Ovary (tissue), 3 donors: ENCODE measurements around the gene RHOD.

Source experiments
- CTCF ChIP-seq, 3 donors: fragments of 450-650 bp in 2 of 3; fragments of 200-600 bp in 1 of 3; IDR thresholded peaks; one replicate each; pipeline versions ENCODE4 v1.5.1 to v1.8.0; 2016 to 2022; ENCODE audit warnings: antibody characterized with exemption in 3 of 3, mild to moderate bottlenecking in 1 of 3
- EP300 ChIP-seq: sonication (generic); formaldehyde crosslinking; IDR thresholded peaks from one replicate; pipeline ENCODE4 v1.6.1; 2017; ENCODE audit warnings: antibody characterized with exemption
- donor health status: DM: no; HTN: no; CAD: no.

GRCh38 chr11:67076202-67076601, 19.6 kb downstream of the RHOD start:
- TF ChIP-seq CTCF (IDR thresholded peaks at IDR 0.05): no peak
- no peak for TF ChIP-seq EP300
